Testis (tissue), 3 donors: Measurements from ENCODE around the gene SPATA33. TPM values are rescaled to one million over a fixed set of nuclear protein-coding genes. Genes with fewer than 3 reads are reported as not detected.

ENCODE experiments used
- DNase-seq: peaks from one replicate; pipeline ENCODE4 v3.0.0-alpha.2; 2019
- H3K27ac ChIP-seq, 2 donors: fragments of 200-600 bp; sonication (generic); one replicate each; pipeline ENCODE4 v1.5.1; 2019
- H3K27me3 ChIP-seq: fragments of 200-600 bp; sonication (generic); one replicate; pipeline ENCODE4 v1.5.1; 2019
- H3K36me3 ChIP-seq: fragments of 200-600 bp; sonication (generic); one replicate; pipeline ENCODE4 v1.5.1; 2017; ENCODE audit warnings: low read depth; ENCODE audit errors: missing control alignments
- H3K4me1 ChIP-seq: fragments of 200-600 bp; sonication (generic); one replicate; pipeline ENCODE4 v1.5.1; 2019
- H3K4me3 ChIP-seq, 2 donors: fragments of 200-600 bp; sonication (generic); one replicate each; pipeline ENCODE4 v1.5.1; 2017 to 2019
- H3K9me3 ChIP-seq: fragments of 200-600 bp; sonication (generic); one replicate; pipeline ENCODE4 v1.5.1; 2017
- POLR2A ChIP-seq: fragments of 450-650 bp; IDR thresholded peaks from one replicate; pipeline ENCODE4 v1.6.1; 2017; ENCODE audit warnings: antibody characterized with exemption, mild to moderate bottlenecking, moderate library complexity
- WGBS, 2 donors: methylation state at CpG; one replicate each; pipeline ENCODE4 v1.1.5; 2018; 5-methylcytosine and 5-hydroxymethylcytosine counted together
- intact Hi-C: fragments of 100-400 bp; cut with DNase I; formaldehyde crosslinking; loops from one replicate; pipeline ENCODE4 v1.15.1; 2023; ENCODE audit warnings: low total_unique reads
- polyA plus RNA-seq: library from polyadenylated mRNA; stranded (reverse); fragments of 350-450 nt; fragmentation: Illumina TruSeq; extraction: RNeasy Lipid Tissue Mini Kit (QIAGEN cat#74804); gene quantifications from one replicate; pipeline ENCODE4 v1.2.3, GENCODE V29; 2014; ENCODE audit warnings: low read depth, low replicate concordance; ENCODE audit not compliant: insufficient read depth
- total RNA-seq, 2 donors: library from RNA; depleted of rRNA; stranded (reverse); fragments of >200 nt; gene quantifications; one replicate each; pipeline ENCODE4 v1.2.3, GENCODE V29; 2016
- TF ChIP-seq, protein P1 (sequence below), 3 experiments: fragments of 450-650 bp in 2 of 3; fragments of 200-600 bp in 1 of 3; sonication (generic) in 1 of 3; IDR thresholded peaks; one replicate each; pipeline ENCODE4 v1.5.1; 2016 to 2019; ENCODE audit warnings: antibody characterized with exemption in 3 of 3, mild to moderate bottlenecking in 2 of 3, moderate library complexity in 1 of 3

The SPATA33 gene
- total and polyA plus RNA-seq, 3 donors from 2014 or later, result 45.8 to 201 (median 85.0) TPM

DNA sequence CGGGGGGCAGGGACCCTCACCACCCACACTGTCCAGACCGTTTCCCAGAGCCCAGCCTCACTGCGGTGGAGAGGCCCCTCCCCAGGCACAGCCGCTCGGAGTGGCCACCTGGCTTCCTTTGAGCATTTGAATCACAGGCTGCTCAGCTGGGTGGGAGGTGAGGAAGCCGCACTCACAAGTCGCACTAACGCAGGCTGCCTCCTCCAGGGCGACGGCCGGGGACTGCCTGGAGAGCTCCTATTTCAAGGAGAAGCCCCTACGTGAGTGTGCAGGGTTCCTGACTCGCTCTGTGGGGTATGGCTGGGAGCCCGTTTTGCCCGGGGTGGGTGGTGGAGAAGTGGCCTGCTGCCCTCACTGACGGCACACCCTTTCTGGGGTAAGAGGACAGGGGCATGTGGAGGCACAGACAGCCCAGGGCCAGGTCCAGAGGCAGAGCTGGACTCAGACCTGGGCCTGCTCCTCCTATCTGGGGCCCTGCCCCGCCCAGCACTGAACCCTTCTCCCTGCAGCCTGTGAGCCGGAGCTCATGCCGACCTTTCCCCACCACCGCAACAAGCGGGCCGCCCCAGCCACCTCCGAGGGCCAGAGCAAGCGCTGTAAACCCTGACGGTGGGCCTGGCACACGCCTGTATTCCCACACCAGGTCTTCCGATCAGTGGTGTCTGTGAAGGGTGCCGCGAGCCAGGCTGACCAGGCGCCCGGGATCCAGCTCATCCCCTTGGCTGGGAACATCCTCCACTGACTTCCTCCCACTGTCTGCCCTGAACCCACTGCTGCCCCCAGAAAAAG, 37.6 kb downstream of the SPATA33 start:
- Histone ChIP-seq H3K36me3 (no peaks in the 10 kb centered on the region), H3K9me3 (no peaks in the 10 kb centered on the region), H3K27me3 (no peaks in the 10 kb centered on the region), H3K4me3 (no peak overlapping the region), H3K4me1 (peaks cover 4% of the 10 kb centered on the region), H3K27ac (no peak overlapping the region)
- TF ChIP-seq, protein P1, sequence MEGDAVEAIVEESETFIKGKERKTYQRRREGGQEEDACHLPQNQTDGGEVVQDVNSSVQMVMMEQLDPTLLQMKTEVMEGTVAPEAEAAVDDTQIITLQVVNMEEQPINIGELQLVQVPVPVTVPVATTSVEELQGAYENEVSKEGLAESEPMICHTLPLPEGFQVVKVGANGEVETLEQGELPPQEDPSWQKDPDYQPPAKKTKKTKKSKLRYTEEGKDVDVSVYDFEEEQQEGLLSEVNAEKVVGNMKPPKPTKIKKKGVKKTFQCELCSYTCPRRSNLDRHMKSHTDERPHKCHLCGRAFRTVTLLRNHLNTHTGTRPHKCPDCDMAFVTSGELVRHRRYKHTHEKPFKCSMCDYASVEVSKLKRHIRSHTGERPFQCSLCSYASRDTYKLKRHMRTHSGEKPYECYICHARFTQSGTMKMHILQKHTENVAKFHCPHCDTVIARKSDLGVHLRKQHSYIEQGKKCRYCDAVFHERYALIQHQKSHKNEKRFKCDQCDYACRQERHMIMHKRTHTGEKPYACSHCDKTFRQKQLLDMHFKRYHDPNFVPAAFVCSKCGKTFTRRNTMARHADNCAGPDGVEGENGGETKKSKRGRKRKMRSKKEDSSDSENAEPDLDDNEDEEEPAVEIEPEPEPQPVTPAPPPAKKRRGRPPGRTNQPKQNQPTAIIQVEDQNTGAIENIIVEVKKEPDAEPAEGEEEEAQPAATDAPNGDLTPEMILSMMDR (IDR thresholded peaks at IDR 0.05), result no peak
- no peak for TF ChIP-seq POLR2A
- 91 to 93% methylated on average over 14 to 31 of the region's 31 CpGs for WGBS, 2 donors
- intact Hi-C loops, result no loop called here
- no peak for DNase-seq

- Histone ChIP-seq H3K4me3 (no peak overlapping the region), H3K27ac (no peak overlapping the region)
Measured at GRCh38 chr16:89695875-89696669, 38.4 kb downstream of the SPATA33 start.

DNA sequence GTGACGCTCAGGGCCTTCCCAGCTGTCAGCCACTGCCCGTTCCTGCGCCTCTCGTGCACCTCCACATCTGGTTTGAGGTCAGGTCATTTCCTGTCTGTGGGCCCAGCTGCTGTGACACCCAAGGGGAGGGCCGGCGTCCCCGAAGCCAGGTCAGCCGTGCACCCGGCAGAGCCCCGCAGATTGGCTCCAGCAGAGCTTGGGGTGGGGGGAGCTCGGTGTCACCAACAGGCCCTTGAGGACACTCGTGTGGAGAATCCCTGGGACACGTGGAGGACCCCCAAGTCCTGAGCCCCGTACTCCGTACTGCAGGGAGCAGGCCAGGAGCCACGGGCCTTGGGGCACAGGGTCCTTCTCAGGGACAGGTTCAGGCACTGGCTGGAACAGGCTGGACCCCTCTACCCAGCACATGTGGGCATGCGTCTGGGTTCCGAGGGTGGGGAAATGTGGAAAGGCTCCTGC, 39.1 kb downstream of the SPATA33 start:
- DNase-seq, result no peak
- Histone ChIP-seq H3K9me3 (no peaks in the 10 kb centered on the region), H3K27me3 (no peaks in the 10 kb centered on the region), H3K36me3 (no peaks in the 10 kb centered on the region), H3K27ac (no peak overlapping the region), H3K4me3 (no peak overlapping the region), H3K4me1 (peaks cover 13% of the 10 kb centered on the region)
- intact Hi-C loops, result no loop called here
- no peak for TF ChIP-seq POLR2A
- TF ChIP-seq, protein P1 (IDR thresholded peaks at IDR 0.05), result no peak
- WGBS, 2 donors, result 83% methylated on average over 18 of the region's 18 CpGs; no CpG with 5 or more reads in 1 of the 2 donors

More at GRCh38 chr16:89695875-89696669, 38.4 kb downstream of the SPATA33 start:
- H3K27me3 ChIP-seq, result no peaks in the 10 kb centered on the region
- H3K9me3 ChIP-seq, result no peaks in the 10 kb centered on the region
- H3K4me1 ChIP-seq, result peaks cover 12% of the 10 kb centered on the region
- 86 to 89% methylated on average over 18 to 25 of the region's 25 CpGs for WGBS, 2 donors
- H3K36me3 ChIP-seq, result no peaks in the 10 kb centered on the region
- DNase-seq, result no peak
- TF ChIP-seq, protein P1 (IDR thresholded peaks at IDR 0.05), result no peak
- no peak for TF ChIP-seq POLR2A
- intact Hi-C loops, result no loop called here

GRCh38 chr16:89697161-89697615, 39.6 kb downstream of the SPATA33 start:
- no peak for DNase-seq
- WGBS, 2 donors, result 88 to 90% methylated on average over 3 to 19 of the region's 19 CpGs
- intact Hi-C loops, result no loop called here

More at GRCh38 chr16:89697161-89697615, 39.6 kb downstream of the SPATA33 start:
- Histone ChIP-seq H3K36me3 (no peaks in the 10 kb centered on the region), H3K27ac (no peak overlapping the region), H3K4me1 (peaks cover 13% of the 10 kb centered on the region), H3K4me3 (no peak overlapping the region), H3K27me3 (no peaks in the 10 kb centered on the region), H3K9me3 (no peaks in the 10 kb centered on the region)
- TF ChIP-seq POLR2A, result no peak
- TF ChIP-seq, protein P1 (IDR thresholded peaks at IDR 0.05), result no peak
